ENCODE results near the gene COBL.

Gene COBL

DNA sequence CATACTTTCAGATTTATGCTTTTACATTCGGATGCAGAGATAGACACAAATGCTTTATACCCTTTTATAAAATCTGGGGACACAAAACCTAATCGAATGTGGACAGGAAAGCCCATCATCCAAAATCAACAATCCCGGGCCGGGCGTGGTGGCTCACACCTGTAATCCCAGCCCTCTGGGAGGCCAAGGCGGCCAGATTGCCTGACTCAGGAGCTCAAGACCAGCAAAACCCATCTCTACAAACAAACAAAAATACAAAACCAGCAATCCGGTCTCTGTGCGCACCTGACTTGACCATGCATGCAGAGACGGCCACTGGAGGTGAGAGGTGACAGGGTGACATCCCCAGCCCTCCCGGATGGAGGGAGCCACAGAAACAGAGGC, 13.5 kb downstream of the COBL start:
- H3K27me3 ChIP-seq (ENCODE audit: control insufficient read depth, insufficient read depth, low read length), result no peaks in the 10 kb centered on the region
- H3K4me1 ChIP-seq (ENCODE audit: control insufficient read depth, insufficient read depth, low read length), result no peaks in the 10 kb centered on the region; the same call in 1 of the 2 replicates
- no peak for DNase-seq (ENCODE audit: low read depth, low spot score)
- H3K4me3 ChIP-seq (ENCODE audit: low read length), result no peak overlapping the region
- no peaks in the 10 kb centered on the region for H3K9me3 ChIP-seq (ENCODE audit: control insufficient read depth, insufficient read depth, low read length)
- H3K27ac ChIP-seq (ENCODE audit: low read length), result no peak overlapping the region
- no CpG with 5 or more reads among the region's 10 CpGs for WGBS (ENCODE audit: insufficient coverage, insufficient read length)
- H3K36me3 ChIP-seq (ENCODE audit: control insufficient read depth, insufficient read depth, low read length), result no peaks in the 10 kb centered on the region

DNA sequence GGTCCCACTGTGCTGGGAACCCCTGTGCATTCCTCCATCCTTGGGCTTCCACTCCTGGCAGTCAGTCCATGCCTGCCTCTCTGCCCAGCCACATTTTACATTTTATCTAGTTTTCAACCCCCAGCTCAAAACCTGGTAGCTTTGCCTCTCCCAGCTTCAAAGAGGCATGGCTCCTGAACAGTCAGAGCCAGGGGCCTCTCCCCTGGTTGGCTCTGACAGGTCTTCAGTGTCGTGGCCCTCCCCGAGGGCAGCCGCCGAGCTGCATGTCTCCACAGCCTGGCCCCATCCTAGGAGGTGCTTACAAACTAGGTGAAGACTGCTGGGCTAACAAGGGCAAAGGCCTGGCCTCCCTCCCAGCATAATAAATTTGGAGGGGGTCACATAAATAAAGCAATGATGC, 14.8 kb downstream of the COBL start:
- Histone ChIP-seq H3K4me1 (ENCODE audit: control insufficient read depth, insufficient read depth, low read length) (peaks cover 3% of the 10 kb centered on the region), H3K27ac (ENCODE audit: low read length) (no peak overlapping the region), H3K27me3 (ENCODE audit: control insufficient read depth, insufficient read depth, low read length) (no peaks in the 10 kb centered on the region), H3K36me3 (ENCODE audit: control insufficient read depth, insufficient read depth, low read length) (no peaks in the 10 kb centered on the region), H3K9me3 (ENCODE audit: control insufficient read depth, insufficient read depth, low read length) (no peaks in the 10 kb centered on the region), H3K4me3 (ENCODE audit: low read length) (no peak overlapping the region)
- DNase-seq (ENCODE audit: low read depth, low spot score), result no peak
- no CpG with 5 or more reads among the region's 4 CpGs for WGBS (ENCODE audit: insufficient coverage, insufficient read length)

DNA sequence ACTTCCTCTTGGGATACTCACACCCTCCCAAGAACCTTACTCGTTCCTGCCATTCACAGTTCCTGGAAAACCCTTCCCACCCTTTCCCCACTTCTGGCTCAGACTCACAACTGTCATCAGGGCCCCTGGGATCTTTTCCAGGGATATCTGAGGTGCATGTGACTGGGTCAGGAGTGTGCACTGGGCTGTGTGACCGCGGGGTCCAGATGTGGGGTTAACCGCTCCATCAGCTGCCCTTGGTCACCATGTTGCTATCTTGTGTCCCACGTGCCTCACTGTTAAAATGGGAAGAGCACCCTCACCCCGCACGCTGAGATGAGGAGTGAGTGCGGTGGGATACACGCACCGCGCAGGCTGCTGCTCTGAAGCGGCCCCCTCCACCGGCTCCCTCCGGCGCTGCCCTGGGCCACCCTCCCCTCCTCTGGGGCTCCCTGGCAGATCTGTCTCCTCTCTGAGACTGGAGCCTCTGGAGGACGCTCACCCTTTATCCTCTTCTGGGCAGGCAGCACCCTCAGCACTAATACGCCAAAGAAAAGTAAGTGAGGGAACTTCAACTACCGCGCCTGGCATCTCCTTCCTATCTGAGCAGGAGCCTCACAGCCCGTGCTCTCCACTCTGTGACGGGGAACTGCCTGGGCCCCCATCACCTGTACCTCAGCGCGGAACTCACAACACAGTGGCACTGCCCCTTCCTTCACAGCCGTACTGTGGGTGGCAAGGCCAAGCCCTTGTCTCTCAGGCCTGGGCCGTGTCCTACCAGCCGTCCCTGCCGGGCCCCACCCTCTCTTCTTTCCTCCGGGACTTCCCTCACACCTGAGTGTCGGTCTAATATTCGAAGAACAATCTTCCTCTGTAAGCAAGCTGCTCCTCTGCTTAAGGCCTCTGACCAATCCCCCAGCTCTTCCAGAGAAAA, 15.6 kb downstream of the COBL start:
- H3K27me3 ChIP-seq (ENCODE audit: control insufficient read depth, insufficient read depth, low read length), result no peaks in the 10 kb centered on the region
- H3K4me3 ChIP-seq (ENCODE audit: low read length), result no peak overlapping the region
- no peak for DNase-seq (ENCODE audit: low read depth, low spot score)
- peaks cover 3% of the 10 kb centered on the region for H3K4me1 ChIP-seq (ENCODE audit: control insufficient read depth, insufficient read depth, low read length)
- no peaks in the 10 kb centered on the region for H3K36me3 ChIP-seq (ENCODE audit: control insufficient read depth, insufficient read depth, low read length)
- no peaks in the 10 kb centered on the region for H3K9me3 ChIP-seq (ENCODE audit: control insufficient read depth, insufficient read depth, low read length)
- WGBS (ENCODE audit: insufficient coverage, insufficient read length), result no CpG with 5 or more reads among the region's 30 CpGs
- no peak overlapping the region for H3K27ac ChIP-seq (ENCODE audit: low read length)

DNA sequence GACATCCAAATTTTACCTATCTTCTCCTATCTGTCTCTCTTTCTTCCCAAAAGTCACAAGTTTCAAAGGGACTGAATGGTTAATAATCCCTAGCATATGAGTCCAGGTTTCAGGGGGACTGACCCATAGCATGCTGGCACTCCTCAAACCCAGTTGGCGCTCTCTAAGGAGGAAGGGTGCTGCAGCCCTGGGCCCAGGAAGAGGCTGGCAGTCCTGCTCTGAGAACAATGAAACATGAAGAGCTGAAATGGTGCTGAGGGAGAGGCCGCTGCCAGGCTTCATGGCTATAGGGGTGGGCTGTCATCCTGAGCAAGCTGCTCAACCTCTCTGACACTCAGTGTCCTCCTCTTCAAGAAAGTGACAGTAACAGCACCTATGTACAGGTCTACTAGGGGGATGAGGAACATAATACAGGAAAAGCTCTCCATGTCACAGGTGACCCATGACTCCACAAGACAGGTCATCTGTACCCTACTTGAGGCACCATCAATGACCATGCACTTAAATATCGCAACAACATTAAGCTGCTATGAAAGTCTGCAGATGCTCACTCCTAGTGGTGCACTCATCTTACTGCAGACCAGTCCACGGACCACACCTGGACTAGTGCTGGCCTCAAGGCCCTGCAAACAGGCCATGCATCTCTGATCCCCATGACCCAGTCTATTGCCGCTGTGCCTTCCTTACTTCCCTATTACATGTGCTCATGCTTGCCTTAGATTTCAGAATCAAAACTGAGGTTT, 17.0 kb downstream of the COBL start:
- Histone ChIP-seq H3K36me3 (ENCODE audit: control insufficient read depth, insufficient read depth, low read length) (no peaks in the 10 kb centered on the region), H3K9me3 (ENCODE audit: control insufficient read depth, insufficient read depth, low read length) (no peaks in the 10 kb centered on the region), H3K27ac (ENCODE audit: low read length) (no peak overlapping the region), H3K4me1 (ENCODE audit: control insufficient read depth, insufficient read depth, low read length) (peaks cover 3% of the 10 kb centered on the region; the same call in 1 of the 2 replicates), H3K27me3 (ENCODE audit: control insufficient read depth, insufficient read depth, low read length) (no peaks in the 10 kb centered on the region), H3K4me3 (ENCODE audit: low read length) (no peak overlapping the region)
- WGBS (ENCODE audit: insufficient coverage, insufficient read length), result no CpG with 5 or more reads among the region's 5 CpGs
- DNase-seq (ENCODE audit: low read depth, low spot score), result no peak

DNA sequence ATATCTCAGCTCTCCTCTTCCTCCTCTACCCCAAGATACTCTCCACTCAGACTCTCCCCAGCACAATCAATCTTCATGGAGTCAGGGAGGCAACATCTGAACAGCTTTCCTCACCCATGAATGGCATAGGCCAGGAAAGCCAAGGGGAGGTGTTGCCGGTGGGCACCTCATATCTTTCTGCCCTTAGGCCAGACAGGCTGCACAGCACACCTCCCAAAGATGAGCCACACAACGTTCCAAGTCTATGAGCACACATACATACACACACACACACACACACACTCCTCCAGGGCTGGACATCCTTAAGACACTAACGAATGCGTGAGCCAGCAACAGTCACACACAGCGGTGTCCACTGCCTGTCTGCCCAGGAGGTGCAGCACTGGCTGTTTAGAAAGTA, 17.7 kb downstream of the COBL start:
- whole genome bisulfite sequencing (ENCODE audit: insufficient coverage, insufficient read length), result no CpG with 5 or more reads among the region's 5 CpGs

DNA sequence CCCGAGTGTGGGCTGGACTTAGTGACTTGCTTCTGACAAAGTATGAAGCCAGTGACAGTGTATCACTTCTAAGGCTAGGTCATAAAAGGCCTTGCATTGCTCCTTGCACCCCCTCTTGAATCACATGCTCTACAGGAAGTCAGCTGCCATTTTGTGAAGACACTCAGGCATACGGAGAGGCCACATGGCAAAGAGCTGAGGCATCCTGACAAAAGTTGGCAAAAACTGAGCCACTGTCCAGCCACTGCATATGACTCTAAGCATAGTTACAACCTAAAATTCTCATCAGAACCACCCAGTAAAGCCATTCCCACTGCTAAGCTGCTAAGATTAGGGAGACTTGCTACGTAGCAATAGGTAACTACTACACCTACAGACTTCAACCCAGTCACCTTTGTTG, 18.6 kb downstream of the COBL start:
- Histone ChIP-seq H3K4me3 (ENCODE audit: low read length) (no peak overlapping the region), H3K9me3 (ENCODE audit: control insufficient read depth, insufficient read depth, low read length) (no peaks in the 10 kb centered on the region), H3K36me3 (ENCODE audit: control insufficient read depth, insufficient read depth, low read length) (no peaks in the 10 kb centered on the region), H3K27me3 (ENCODE audit: control insufficient read depth, insufficient read depth, low read length) (no peaks in the 10 kb centered on the region), H3K27ac (ENCODE audit: low read length) (no peak overlapping the region), H3K4me1 (ENCODE audit: control insufficient read depth, insufficient read depth, low read length) (peaks cover 5% of the 10 kb centered on the region; the same call in 1 of the 2 replicates)
- no CpG with 5 or more reads among the region's 3 CpGs for WGBS (ENCODE audit: insufficient coverage, insufficient read length)
- DNase-seq (ENCODE audit: low read depth, low spot score), result no peak

More for the DNA sequence above, 17.7 kb downstream of the COBL start:
- H3K27ac ChIP-seq (ENCODE audit: low read length), result no peak overlapping the region
- DNase-seq (ENCODE audit: low read depth, low spot score), result no peak
- H3K36me3 ChIP-seq (ENCODE audit: control insufficient read depth, insufficient read depth, low read length), result no peaks in the 10 kb centered on the region
- H3K9me3 ChIP-seq (ENCODE audit: control insufficient read depth, insufficient read depth, low read length), result no peaks in the 10 kb centered on the region
- no peaks in the 10 kb centered on the region for H3K27me3 ChIP-seq (ENCODE audit: control insufficient read depth, insufficient read depth, low read length)
- peaks cover 3% of the 10 kb centered on the region; the same call in 1 of the 2 replicates for H3K4me1 ChIP-seq (ENCODE audit: control insufficient read depth, insufficient read depth, low read length)
- H3K4me3 ChIP-seq (ENCODE audit: low read length), result no peak overlapping the region

DNA sequence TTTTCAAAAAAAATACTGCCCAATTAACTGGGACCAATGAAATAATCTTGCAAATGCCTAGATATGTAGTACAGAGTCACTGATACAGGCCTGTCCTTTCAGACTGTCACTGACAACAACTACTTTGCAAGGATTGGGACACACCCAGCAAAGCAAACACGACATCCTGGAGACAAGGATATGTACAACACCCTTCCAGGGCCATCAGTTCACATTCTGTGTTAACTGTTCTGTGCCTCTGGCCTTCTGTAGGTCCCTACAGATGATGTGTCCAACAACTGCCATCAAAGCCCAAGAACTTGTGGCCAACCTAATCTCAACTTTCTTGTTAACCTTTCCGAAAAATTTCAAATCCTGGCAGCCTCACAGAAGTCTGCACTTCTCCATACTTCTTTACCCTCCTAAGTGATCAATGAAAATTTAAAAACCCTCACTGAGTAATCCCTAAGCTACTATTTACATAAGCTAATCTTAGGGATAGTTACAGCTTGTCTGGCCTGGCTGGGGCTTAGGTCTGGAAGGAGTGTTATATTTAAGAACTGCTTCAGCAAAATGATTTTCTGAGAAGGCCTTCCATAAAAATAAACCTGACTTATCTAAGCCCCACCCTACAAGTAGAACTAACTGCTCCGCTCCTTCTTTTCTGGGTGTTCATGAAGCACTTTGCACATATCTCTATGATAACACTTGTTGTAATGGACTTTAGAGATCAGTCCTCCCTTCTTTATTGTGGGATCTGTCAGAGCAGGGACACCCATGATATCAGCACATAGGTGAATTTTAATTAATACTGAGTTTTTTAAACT, 21.0 kb downstream of the COBL start:
- H3K27me3 ChIP-seq (ENCODE audit: control insufficient read depth, insufficient read depth, low read length), result no peaks in the 10 kb centered on the region
- no peak overlapping the region for H3K4me3 ChIP-seq (ENCODE audit: low read length)
- no peak overlapping the region for H3K27ac ChIP-seq (ENCODE audit: low read length)
- no peaks in the 10 kb centered on the region for H3K36me3 ChIP-seq (ENCODE audit: control insufficient read depth, insufficient read depth, low read length)
- H3K4me1 ChIP-seq (ENCODE audit: control insufficient read depth, insufficient read depth, low read length), result peaks cover 9% of the 10 kb centered on the region; the same call in 1 of the 2 replicates
- no CpG with 5 or more reads among the region's 3 CpGs for WGBS (ENCODE audit: insufficient coverage, insufficient read length)
- DNase-seq (ENCODE audit: low read depth, low spot score), result no peak
- H3K9me3 ChIP-seq (ENCODE audit: control insufficient read depth, insufficient read depth, low read length), result no peaks in the 10 kb centered on the region

DNA sequence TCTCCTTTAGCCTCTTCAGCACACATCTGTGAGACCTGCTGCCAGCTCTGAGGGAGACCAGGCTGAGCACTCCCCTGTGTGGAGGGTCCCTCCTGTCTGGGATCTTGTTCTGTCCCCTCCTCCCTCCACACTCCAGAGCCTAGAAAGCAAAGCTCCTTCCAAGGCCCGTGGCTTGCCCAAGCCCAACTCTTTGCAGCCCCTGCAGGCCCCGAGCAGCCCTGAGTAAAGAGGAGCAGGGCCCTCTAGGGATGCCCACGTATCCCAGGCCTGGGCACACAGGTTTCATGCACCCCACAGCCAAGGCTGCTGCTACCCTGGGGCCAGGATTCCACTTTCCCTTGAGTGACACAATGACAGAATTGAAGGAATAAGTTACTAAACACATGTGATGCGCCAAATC, 24.0 kb downstream of the COBL start:
- H3K4me1 ChIP-seq (ENCODE audit: control insufficient read depth, insufficient read depth, low read length), result peaks cover 12% of the 10 kb centered on the region; the same call in 1 of the 2 replicates
- DNase-seq (ENCODE audit: low read depth, low spot score), result no peak
- no peaks in the 10 kb centered on the region for H3K27me3 ChIP-seq (ENCODE audit: control insufficient read depth, insufficient read depth, low read length)
- no peak overlapping the region for H3K27ac ChIP-seq (ENCODE audit: low read length)
- no CpG with 5 or more reads among the region's 4 CpGs for WGBS (ENCODE audit: insufficient coverage, insufficient read length)
- H3K4me3 ChIP-seq (ENCODE audit: low read length), result no peak overlapping the region
- H3K9me3 ChIP-seq (ENCODE audit: control insufficient read depth, insufficient read depth, low read length), result no peaks in the 10 kb centered on the region
- no peaks in the 10 kb centered on the region for H3K36me3 ChIP-seq (ENCODE audit: control insufficient read depth, insufficient read depth, low read length)

DNA sequence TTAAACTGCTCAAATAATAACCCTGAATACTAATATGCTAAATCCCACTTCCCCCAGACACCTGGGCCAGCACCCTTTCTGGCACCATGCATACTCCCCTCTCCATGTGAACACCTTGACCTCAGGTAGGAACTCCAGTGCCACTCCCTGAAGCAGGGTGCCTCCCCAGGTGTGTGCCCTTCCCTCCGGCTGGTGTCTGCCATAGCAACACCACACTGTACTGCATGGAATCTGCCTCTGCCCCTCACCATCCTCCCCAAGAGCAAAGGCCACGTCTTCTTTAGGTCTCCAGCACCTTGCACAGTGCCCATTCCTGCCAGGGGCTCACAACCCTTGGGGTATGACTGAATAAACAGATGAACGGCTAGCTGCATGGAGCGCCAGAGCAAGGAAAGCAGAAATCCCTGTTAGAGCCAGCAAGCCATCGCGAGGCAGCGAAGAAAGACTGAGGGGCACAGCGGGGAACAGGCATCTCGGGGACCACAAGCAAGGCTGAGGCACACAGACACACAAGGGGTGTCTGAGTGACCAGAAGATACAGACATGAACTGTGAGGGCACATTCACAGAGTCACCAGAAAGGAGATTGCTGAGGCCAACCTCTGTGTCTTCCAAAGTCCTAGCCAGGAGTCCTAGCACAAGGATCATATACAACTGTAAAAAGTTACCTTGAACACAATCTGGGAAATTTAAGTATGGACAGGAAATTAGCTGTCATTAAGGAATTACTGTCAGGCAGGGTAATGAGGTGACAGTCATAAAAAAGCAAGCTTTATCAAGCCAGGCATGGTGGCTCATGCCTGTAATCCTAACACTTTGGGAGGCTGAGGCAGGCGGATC, 25.7 kb downstream of the COBL start:
- H3K27ac ChIP-seq (ENCODE audit: low read length), result no peak overlapping the region
- no peaks in the 10 kb centered on the region for H3K9me3 ChIP-seq (ENCODE audit: control insufficient read depth, insufficient read depth, low read length)
- no CpG with 5 or more reads among the region's 10 CpGs for WGBS (ENCODE audit: insufficient coverage, insufficient read length)
- H3K27me3 ChIP-seq (ENCODE audit: control insufficient read depth, insufficient read depth, low read length), result no peaks in the 10 kb centered on the region
- no peaks in the 10 kb centered on the region for H3K36me3 ChIP-seq (ENCODE audit: control insufficient read depth, insufficient read depth, low read length)
- peaks cover 9% of the 10 kb centered on the region; the same call in 1 of the 2 replicates for H3K4me1 ChIP-seq (ENCODE audit: control insufficient read depth, insufficient read depth, low read length)
- no peak for DNase-seq (ENCODE audit: low read depth, low spot score)
- H3K4me3 ChIP-seq (ENCODE audit: low read length), result no peak overlapping the region
